ENCODE results near the gene CCDC195.

GRCh38 chr2:224687156-224687555, 29.0 kb downstream of the CCDC195 start:
- TF ChIP-seq POLR2A (IDR thresholded peaks at IDR 0.05) (no peak), CTCF (IDR thresholded peaks at IDR 0.05) (no peak)

Measured in adrenal gland (tissue), 5 donors.